Ammon's horn (tissue), 1 donor: ENCODE measurements around the gene NQO1.
"Not testable (repeated sequence)": the region's sequence is repeated elsewhere in the genome, so short reads cannot be mapped to it uniquely, and the experiment has no call there.

Experiments used
- DNase-seq: peaks from one replicate; pipeline ENCODE4 v3.0.0-alpha.2; 2016; ENCODE audit warnings: low spot score

NQO1 gene

GRCh38 chr16:69726313-69727060 is at the start of gene NQO1:
TSS of gene NQO1 (minus strand) at chr16:69726560. CDS start at chr16:69726439, 121 bp downstream.
- peak; percentile 91 for DNase-seq

GRCh38 chr16:69775563-69775962 is 49.2 kb upstream of the NQO1 start:
- no peak for DNase-seq

GRCh38 chr16:69773260-69773947 is 47.0 kb upstream of the NQO1 start:
- no peak for DNase-seq

- DNase-seq = no peak
These were observed 45.2 kb upstream of the NQO1 start for GRCh38 chr16:69771651-69771967.

- no peak for DNase-seq
These were observed 43.0 kb upstream of the NQO1 start for GRCh38 chr16:69769404-69769803.

- no peak for DNase-seq
These were observed 42.3 kb upstream of the NQO1 start for GRCh38 chr16:69768666-69769065.

- no peak for DNase-seq
These were observed 41.3 kb upstream of the NQO1 start for GRCh38 chr16:69767459-69768229.

- DNase-seq = no peak
These were observed 37.2 kb upstream of the NQO1 start for GRCh38 chr16:69763599-69763942.

- DNase-seq = no peak
These were observed 36.6 kb upstream of the NQO1 start for GRCh38 chr16:69762814-69763598.

GRCh38 chr16:69761983-69762813 is 35.8 kb upstream of the NQO1 start, which contains the start of gene WWP2:
TSS of gene WWP2 (plus strand) at chr16:69762332. CDS start at chr16:69787011, 24,679 bp downstream.
- DNase-seq = peak; percentile 68

- not testable (repeated sequence) for DNase-seq
These were observed 31.0 kb upstream of the NQO1 start for GRCh38 chr16:69757375-69757774.

GRCh38 chr16:69756705-69757104 is 30.3 kb upstream of the NQO1 start:
- no peak for DNase-seq

GRCh38 chr16:69754469-69755310 is 28.3 kb upstream of the NQO1 start, which contains the start of gene NOB1:
TSS of gene NOB1 (minus strand) at chr16:69754926. CDS start at chr16:69754910, 16 bp downstream.
- DNase-seq = peak; percentile 97

- no peak for DNase-seq
These were observed 27.7 kb upstream of the NQO1 start for GRCh38 chr16:69754143-69754468.

- no peak for DNase-seq
These were observed 22.5 kb upstream of the NQO1 start for GRCh38 chr16:69748694-69749345.

GRCh38 chr16:69747115-69747514 is 20.8 kb upstream of the NQO1 start:
- no peak for DNase-seq

- DNase-seq = no peak
These were observed 19.6 kb upstream of the NQO1 start for GRCh38 chr16:69745959-69746358.

- no peak for DNase-seq
These were observed 18.9 kb upstream of the NQO1 start for GRCh38 chr16:69745232-69745612.

GRCh38 chr16:69744363-69745231 is 18.2 kb upstream of the NQO1 start:
- DNase-seq = no peak
